Epithelial cell of prostate (primary cell): ENCODE results near the gene PID1.

ENCODE experiments used
- DNase-seq: peaks from one replicate; pipeline ENCODE4 v3.0.0-alpha.2; 2011; ENCODE audit warnings: low read depth, low spot score
- H3K27ac ChIP-seq: fragments of 450-650 bp; 2 replicates; pipeline ENCODE4 v1.5.1; 2017; ENCODE audit warnings: mild to moderate bottlenecking

Gene PID1

GRCh38 chr2:229270551-229271410, at the start of gene PID1:
PID1 (minus strand) TSS chr2:229271287; CDS start chr2:229271043, 244 bp downstream.
- DNase-seq: no peak
- H3K27ac ChIP-seq: no peak within 1 kb of the TSS

- no peak for DNase-seq
- H3K27ac ChIP-seq: no peak overlapping the region
Observed at GRCh38 chr2:229319558-229319957, 48.5 kb upstream of the PID1 start.

- H3K27ac ChIP-seq: no peak overlapping the region
- DNase-seq: no peak
Observed at GRCh38 chr2:229314117-229314516, 43.0 kb upstream of the PID1 start.

GRCh38 chr2:229313591-229313990, 42.5 kb upstream of the PID1 start:
- no peak for DNase-seq
- no peak overlapping the region for H3K27ac ChIP-seq

GRCh38 chr2:229301237-229301636, 30.1 kb upstream of the PID1 start:
- H3K27ac ChIP-seq: no peak overlapping the region

GRCh38 chr2:229300790-229301189, 29.7 kb upstream of the PID1 start:
- no peak overlapping the region for H3K27ac ChIP-seq
- DNase-seq: no peak

More at GRCh38 chr2:229301237-229301636, 30.1 kb upstream of the PID1 start:
- no peak for DNase-seq

- no peak for DNase-seq
- H3K27ac ChIP-seq: no peak overlapping the region
Observed at GRCh38 chr2:229300371-229300770, 29.3 kb upstream of the PID1 start.

GRCh38 chr2:229297247-229297646, 26.2 kb upstream of the PID1 start:
- DNase-seq: no peak
- no peak overlapping the region for H3K27ac ChIP-seq

GRCh38 chr2:229296536-229296935, 25.4 kb upstream of the PID1 start:
- H3K27ac ChIP-seq: no peak overlapping the region
- no peak for DNase-seq

GRCh38 chr2:229296016-229296415, 24.9 kb upstream of the PID1 start:
- H3K27ac ChIP-seq: no peak overlapping the region
- no peak for DNase-seq

- no peak for DNase-seq
Observed at GRCh38 chr2:229287823-229288222, 16.7 kb upstream of the PID1 start.

GRCh38 chr2:229282758-229283546, 11.9 kb upstream of the PID1 start:
- H3K27ac ChIP-seq: no peak overlapping the region
- peak; percentile 53 for DNase-seq

More at GRCh38 chr2:229287823-229288222, 16.7 kb upstream of the PID1 start:
- H3K27ac ChIP-seq: no peak overlapping the region

- no peak overlapping the region for H3K27ac ChIP-seq
- no peak for DNase-seq
Observed at GRCh38 chr2:229279516-229279915, 8.4 kb upstream of the PID1 start.

- no peak for DNase-seq
- no peak overlapping the region for H3K27ac ChIP-seq
Observed at GRCh38 chr2:229275506-229275905, 4.4 kb upstream of the PID1 start.

GRCh38 chr2:229273723-229274338, 2.7 kb upstream of the PID1 start:
- peak; percentile 33 for DNase-seq
- H3K27ac ChIP-seq: no peak overlapping the region

- no peak for DNase-seq
- no peak overlapping the region for H3K27ac ChIP-seq
Observed at GRCh38 chr2:229273006-229273722, 2.1 kb upstream of the PID1 start.

GRCh38 chr2:229269941-229270340, 1.1 kb downstream of the PID1 start:
- no peak overlapping the region for H3K27ac ChIP-seq
- DNase-seq: no peak

GRCh38 chr2:229269146-229269545, 1.9 kb downstream of the PID1 start:
- DNase-seq: no peak
- H3K27ac ChIP-seq: no peak overlapping the region

- no peak for DNase-seq
- H3K27ac ChIP-seq: no peak overlapping the region
Observed at GRCh38 chr2:229268626-229269025, 2.5 kb downstream of the PID1 start.

GRCh38 chr2:229267080-229267479, 4.0 kb downstream of the PID1 start:
- no peak for DNase-seq
- no peak overlapping the region for H3K27ac ChIP-seq
